HFFc6 (cell line): Measurements from ENCODE around the gene PTRHD1. TPM values are rescaled to one million over a fixed set of nuclear protein-coding genes. Genes with fewer than 3 reads are reported as not detected.

Source experiments
- DNase-seq: peaks from one replicate; pipeline ENCODE4 v3.0.0-alpha.2; 2018
- H3K27ac Mint-ChIP-seq: 2 replicates; pipeline ENCODE4 v1.8.0; 2020; ENCODE audit warnings: mild to moderate bottlenecking, mixed read lengths
- H3K27me3 Mint-ChIP-seq: 2 replicates; pipeline ENCODE4 v1.8.0; 2021; ENCODE audit warnings: mild to moderate bottlenecking, moderate library complexity, mixed read lengths; ENCODE audit not compliant: insufficient read depth
- H3K36me3 Mint-ChIP-seq: 2 replicates; pipeline ENCODE4 v1.8.0; 2021; ENCODE audit warnings: low read depth, mixed read lengths
- H3K4me1 Mint-ChIP-seq: 2 replicates; pipeline ENCODE4 v1.8.0; 2020; ENCODE audit warnings: low read depth, mixed read lengths
- H3K4me3 Mint-ChIP-seq: 2 replicates; pipeline ENCODE4 v1.8.0; 2020; ENCODE audit warnings: mild to moderate bottlenecking, moderate library complexity, mixed read lengths
- H3K9me3 Mint-ChIP-seq: 2 replicates; pipeline ENCODE4 v1.8.0; 2020; ENCODE audit warnings: mild to moderate bottlenecking, mixed read lengths
- total RNA-seq, 6 experiments: library from RNA; stranded (reverse); fragmentation: NEBNext Ultra II Directional; extraction: Animal tissue kit (Norgen Biotek cat#: 25700); gene quantifications; 2 replicates in 1 of 6; 3 replicates in 5 of 6; pipeline ENCODE4 v1.2.3, GENCODE V29; 2021
- TF ChIP-seq, protein P1 (sequence below): fragments of 200-600 bp; sonication (generic); IDR thresholded peaks from 2 replicates; pipeline ENCODE4 v1.5.0; 2021; ENCODE audit warnings: antibody characterized with exemption, mild to moderate bottlenecking

PTRHD1 gene
- total RNA-seq, 6 experiments from 2014 or later, result 29.4 to 44.4 (median 35.0) TPM

DNA sequence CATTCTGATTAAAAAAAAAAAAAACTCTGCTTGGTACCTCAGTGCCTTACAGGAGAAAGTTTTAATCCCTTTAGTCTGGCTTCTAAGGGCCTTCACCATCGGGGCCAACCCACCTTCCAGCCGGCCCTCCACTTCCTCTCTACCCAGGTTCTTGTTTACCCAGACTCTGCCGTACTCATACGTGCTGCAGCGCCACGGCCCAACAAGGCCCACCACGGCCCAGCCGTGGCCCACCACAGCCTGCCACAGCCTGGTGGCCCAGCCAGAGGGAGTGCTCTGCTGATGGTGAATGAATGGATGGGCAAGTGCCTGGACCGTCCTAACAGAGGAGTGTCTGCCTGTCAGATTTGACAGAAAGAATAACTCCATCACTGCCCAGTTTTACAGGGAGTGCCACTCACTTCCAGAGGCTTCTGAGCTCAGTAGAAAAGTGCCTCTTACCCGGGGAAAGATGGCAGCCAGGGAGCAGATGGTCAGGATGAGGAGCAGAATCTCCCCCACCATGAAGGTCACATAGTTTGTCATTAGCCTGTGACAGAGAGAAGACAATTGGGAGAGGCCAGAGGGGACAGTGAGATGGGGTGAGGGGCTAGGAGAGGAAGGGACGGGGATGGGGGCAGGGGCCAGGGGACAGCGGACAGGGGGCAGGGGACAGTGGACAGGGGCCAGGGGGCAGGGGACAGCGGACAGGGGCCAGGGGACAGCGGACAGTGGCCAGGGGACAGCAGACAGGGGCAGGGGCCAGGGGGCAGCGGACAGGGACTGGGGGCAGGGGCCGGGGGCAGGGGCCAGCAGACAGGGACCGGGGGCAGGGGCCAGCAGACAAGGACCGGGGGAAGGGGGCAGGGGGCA lies 38.3 kb upstream of the PTRHD1 start:
- Mint-ChIP-seq H3K27ac (no peak overlapping the region), H3K36me3 (peaks cover 3% of the 10 kb centered on the region; the same call in 1 of the 2 replicates), H3K9me3 (no peaks in the 10 kb centered on the region), H3K27me3 (no peaks in the 10 kb centered on the region), H3K4me1 (peaks cover 31% of the 10 kb centered on the region), H3K4me3 (no peak overlapping the region)
- DNase-seq, result no peak
- TF ChIP-seq, protein P1, sequence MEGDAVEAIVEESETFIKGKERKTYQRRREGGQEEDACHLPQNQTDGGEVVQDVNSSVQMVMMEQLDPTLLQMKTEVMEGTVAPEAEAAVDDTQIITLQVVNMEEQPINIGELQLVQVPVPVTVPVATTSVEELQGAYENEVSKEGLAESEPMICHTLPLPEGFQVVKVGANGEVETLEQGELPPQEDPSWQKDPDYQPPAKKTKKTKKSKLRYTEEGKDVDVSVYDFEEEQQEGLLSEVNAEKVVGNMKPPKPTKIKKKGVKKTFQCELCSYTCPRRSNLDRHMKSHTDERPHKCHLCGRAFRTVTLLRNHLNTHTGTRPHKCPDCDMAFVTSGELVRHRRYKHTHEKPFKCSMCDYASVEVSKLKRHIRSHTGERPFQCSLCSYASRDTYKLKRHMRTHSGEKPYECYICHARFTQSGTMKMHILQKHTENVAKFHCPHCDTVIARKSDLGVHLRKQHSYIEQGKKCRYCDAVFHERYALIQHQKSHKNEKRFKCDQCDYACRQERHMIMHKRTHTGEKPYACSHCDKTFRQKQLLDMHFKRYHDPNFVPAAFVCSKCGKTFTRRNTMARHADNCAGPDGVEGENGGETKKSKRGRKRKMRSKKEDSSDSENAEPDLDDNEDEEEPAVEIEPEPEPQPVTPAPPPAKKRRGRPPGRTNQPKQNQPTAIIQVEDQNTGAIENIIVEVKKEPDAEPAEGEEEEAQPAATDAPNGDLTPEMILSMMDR, result no peak

DNA sequence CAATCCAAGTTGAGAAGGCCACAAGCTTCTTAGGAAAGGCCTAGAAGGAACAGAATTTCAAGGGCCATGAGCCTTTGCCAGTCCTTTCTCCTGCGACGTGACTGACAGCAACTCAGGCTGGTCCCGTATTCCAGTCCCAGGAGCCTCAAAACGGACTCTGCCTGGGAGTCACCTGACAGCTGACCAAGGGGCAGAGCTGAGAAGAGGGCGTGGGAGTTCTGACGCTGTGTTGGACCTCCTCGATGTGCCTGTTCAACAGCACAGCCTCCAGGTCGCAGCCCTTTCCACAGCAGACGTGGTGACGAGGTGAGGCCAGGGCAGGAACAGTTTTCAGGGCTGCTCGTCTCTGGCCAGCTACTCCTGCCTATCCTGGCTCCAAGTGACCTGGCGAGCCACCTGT lies 37.6 kb upstream of the PTRHD1 start:
- Mint-ChIP-seq H3K27ac (no peak overlapping the region), H3K4me1 (peaks cover 31% of the 10 kb centered on the region), H3K4me3 (no peak overlapping the region), H3K9me3 (no peaks in the 10 kb centered on the region), H3K27me3 (peaks cover 1% of the 10 kb centered on the region; the same call in 1 of the 2 replicates), H3K36me3 (peaks cover 4% of the 10 kb centered on the region; the same call in 1 of the 2 replicates)
- TF ChIP-seq, protein P1, result no peak
- no peak for DNase-seq

DNA sequence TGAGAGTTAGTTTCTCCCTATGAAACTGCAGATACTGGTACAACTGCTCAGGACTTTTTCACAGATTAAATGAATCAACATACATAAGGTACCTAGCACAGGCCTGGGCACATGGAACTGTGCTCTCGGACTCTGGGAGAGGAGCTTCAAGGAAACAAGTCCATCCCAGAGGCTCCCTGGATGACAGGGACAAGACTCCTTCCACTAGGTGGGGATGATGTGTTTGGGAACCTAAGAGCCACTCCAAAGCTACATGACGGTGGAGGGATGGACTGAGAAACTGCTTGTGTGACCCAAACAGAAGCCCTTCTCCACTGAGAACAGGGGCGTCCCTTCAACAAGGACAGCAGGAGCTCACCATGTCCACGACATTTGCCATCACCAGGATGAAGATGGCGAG lies 37.2 kb upstream of the PTRHD1 start:
- TF ChIP-seq, protein P1, result peak; percentile 56; the same call in 1 of the 2 replicates
- DNase-seq, result peak; percentile 20
- no peak overlapping the region for H3K4me3 Mint-ChIP-seq
- no peak overlapping the region for H3K27ac Mint-ChIP-seq
- H3K9me3 Mint-ChIP-seq, result no peaks in the 10 kb centered on the region
- peaks cover 30% of the 10 kb centered on the region for H3K4me1 Mint-ChIP-seq
- peaks cover 6% of the 10 kb centered on the region; the same call in 1 of the 2 replicates for H3K36me3 Mint-ChIP-seq
- peaks cover 4% of the 10 kb centered on the region; the same call in 1 of the 2 replicates for H3K27me3 Mint-ChIP-seq

DNA sequence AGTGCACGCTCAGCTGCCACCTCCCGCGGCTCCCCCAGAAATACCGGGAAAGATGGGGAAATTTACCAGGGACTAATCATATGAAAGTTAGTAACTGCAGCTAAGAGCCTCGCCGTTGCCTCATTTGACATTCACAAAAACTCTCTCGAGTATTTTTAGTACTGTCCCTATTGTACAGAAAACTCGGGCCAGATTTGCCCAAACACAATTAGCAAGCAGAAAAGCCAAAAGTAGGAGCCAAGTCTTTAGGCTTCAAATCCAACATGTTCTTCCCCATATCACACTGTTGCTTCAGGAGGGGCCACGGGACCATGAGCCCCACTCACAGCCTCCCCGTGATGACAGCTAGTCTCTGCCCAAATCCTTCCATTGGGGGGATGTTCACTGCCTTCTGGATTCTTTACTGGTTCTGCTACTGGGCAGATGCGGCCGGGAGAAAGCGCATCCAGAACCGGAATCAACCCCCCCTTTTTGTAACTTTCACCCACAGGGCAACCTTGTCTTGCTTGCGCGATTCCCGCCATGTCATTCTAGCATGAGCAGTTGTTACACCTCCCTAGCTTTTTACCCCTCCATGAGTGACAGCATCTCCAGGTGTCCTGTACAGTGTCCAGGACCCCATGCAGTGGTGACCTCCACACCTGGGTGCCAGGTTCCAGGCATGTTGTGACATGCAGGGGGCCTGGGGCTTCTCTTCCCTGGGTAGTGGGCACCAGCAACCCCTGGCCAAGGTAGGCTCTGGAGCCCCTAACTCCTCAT lies 35.2 kb upstream of the PTRHD1 start:
- H3K36me3 Mint-ChIP-seq, result peaks cover 4% of the 10 kb centered on the region
- DNase-seq, result no peak
- H3K9me3 Mint-ChIP-seq, result no peaks in the 10 kb centered on the region
- TF ChIP-seq, protein P1, result no peak
- peak overlapping the region; percentile 9; the same call in 1 of the 2 replicates for H3K27ac Mint-ChIP-seq
- H3K27me3 Mint-ChIP-seq, result peaks cover 4% of the 10 kb centered on the region; the same call in 1 of the 2 replicates
- H3K4me3 Mint-ChIP-seq, result no peak overlapping the region
- H3K4me1 Mint-ChIP-seq, result peaks cover 25% of the 10 kb centered on the region

DNA sequence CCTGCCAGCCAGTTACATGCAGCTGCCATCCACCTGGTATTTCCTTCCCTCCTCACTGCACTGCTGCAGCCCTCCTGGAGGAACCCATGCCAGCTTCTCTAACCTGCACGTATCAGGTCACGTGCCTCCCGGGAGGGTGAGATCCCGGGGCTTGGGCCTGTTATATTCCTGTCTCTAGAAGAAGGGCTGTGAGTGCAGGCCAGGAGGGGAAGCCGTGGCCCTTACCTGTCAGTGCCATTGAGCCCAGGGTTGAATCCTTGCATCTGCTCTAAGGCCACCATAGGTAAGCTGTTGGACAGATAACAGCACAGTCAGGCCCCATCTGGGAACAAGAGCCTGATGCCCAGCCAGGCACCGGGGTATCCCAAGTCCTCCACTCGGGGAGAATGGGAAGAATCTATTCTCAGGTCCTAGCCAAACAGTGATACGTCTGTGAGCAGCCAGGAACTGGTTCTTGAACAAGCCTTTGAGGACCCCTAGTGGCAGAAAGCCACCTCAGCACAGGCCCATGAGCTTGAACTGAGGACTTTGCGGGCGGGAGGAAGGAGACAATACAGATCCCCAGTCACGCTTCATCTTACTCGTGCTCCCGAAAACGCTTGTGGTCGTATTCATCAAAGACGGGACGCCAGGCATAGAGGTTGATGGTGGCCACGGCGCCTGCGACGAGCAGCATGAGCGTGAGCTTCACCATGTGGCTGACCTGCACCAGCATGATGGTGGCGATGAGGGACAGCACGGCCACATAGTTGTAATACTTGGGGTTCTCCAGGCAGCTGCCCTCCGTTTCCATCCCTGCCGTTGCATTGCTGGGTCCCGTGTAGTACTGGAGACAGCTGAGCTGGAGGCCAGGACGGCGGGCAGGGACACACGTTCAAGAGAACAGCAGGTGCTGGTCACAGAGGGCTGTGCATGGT lies 34.4 kb upstream of the PTRHD1 start:
- H3K36me3 Mint-ChIP-seq, result peaks cover 4% of the 10 kb centered on the region
- DNase-seq, result peak; percentile 79
- H3K27me3 Mint-ChIP-seq, result peaks cover 4% of the 10 kb centered on the region; the same call in 1 of the 2 replicates
- H3K4me3 Mint-ChIP-seq, result no peak overlapping the region
- H3K27ac Mint-ChIP-seq, result peak overlapping the region; percentile 69
- TF ChIP-seq, protein P1, result peak; percentile 93
- H3K4me1 Mint-ChIP-seq, result peaks cover 25% of the 10 kb centered on the region
- H3K9me3 Mint-ChIP-seq, result no peaks in the 10 kb centered on the region
